Effector memory CD4-positive, alpha-beta T cell (primary cell): Measurements from ENCODE around the gene AKAP13.

ENCODE experiments used
- DNase-seq, 3 donors: peaks; one replicate each; pipeline ENCODE4 v3.0.0-alpha.2; 2020
- H3K27ac ChIP-seq: 2 replicates; pipeline ENCODE4 v1.7.0; 2013; ENCODE audit warnings: mild to moderate bottlenecking, low read length, moderate library complexity; ENCODE audit not compliant: insufficient read depth, poor library complexity, severe bottlenecking
- H3K27me3 ChIP-seq: replicated peaks from 2 replicates; pipeline ENCODE4 v1.7.0; 2013; ENCODE audit warnings: mild to moderate bottlenecking, low read length; ENCODE audit not compliant: insufficient read depth, control insufficient read depth, poor library complexity, severe bottlenecking
- H3K36me3 ChIP-seq: 2 replicates; pipeline ENCODE4 v1.7.0; 2013; ENCODE audit warnings: mild to moderate bottlenecking, low read length, moderate library complexity; ENCODE audit not compliant: control insufficient read depth, insufficient read depth
- H3K4me1 ChIP-seq: 2 replicates; pipeline ENCODE4 v1.7.0; 2013; ENCODE audit warnings: low read length, mild to moderate bottlenecking; ENCODE audit not compliant: control insufficient read depth, insufficient read depth, poor library complexity, severe bottlenecking
- H3K4me3 ChIP-seq: 2 replicates; pipeline ENCODE4 v1.7.0; 2013; ENCODE audit warnings: low read length, low read depth, mild to moderate bottlenecking; ENCODE audit not compliant: insufficient read depth, poor library complexity, severe bottlenecking
- H3K9me3 ChIP-seq: 2 replicates; pipeline ENCODE4 v1.7.0; 2013; ENCODE audit warnings: mild to moderate bottlenecking, low read length, moderate library complexity; ENCODE audit not compliant: control insufficient read depth

AKAP13 gene

GRCh38 chr15:85365980-85366379 is 14.4 kb upstream of the AKAP13 start:
- Histone ChIP-seq H3K27ac (no peak overlapping the region), H3K9me3 (no peaks in the 10 kb centered on the region), H3K4me3 (no peak overlapping the region), H3K27me3 (no peaks in the 10 kb centered on the region), H3K36me3 (no peaks in the 10 kb centered on the region), H3K4me1 (no peaks in the 10 kb centered on the region)
- DNase-seq = no peak

DNA sequence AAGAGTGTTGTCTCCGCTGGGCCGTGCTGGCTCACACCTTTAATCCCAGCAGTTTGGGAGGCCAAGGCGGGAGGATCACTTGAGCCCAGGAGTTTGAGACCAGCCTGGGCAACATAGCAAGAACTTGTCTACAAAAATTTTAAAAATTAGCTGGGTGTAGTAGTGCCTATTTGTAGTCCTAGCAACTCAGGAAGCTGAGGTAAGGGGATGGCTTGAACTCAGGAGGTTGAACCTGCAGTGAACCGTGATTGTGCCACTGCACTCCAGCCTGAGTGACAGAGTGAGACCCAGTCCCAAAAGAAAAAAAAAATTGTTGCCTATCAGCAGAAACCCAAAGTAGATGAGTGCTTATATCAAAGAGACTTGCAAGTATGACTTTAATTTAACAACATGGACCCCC is 12.7 kb upstream of the AKAP13 start:
- Histone ChIP-seq H3K36me3 (no peaks in the 10 kb centered on the region), H3K27me3 (no peaks in the 10 kb centered on the region), H3K4me3 (no peak overlapping the region), H3K27ac (no peak overlapping the region), H3K4me1 (no peaks in the 10 kb centered on the region), H3K9me3 (no peaks in the 10 kb centered on the region)
- no peak for DNase-seq

DNA sequence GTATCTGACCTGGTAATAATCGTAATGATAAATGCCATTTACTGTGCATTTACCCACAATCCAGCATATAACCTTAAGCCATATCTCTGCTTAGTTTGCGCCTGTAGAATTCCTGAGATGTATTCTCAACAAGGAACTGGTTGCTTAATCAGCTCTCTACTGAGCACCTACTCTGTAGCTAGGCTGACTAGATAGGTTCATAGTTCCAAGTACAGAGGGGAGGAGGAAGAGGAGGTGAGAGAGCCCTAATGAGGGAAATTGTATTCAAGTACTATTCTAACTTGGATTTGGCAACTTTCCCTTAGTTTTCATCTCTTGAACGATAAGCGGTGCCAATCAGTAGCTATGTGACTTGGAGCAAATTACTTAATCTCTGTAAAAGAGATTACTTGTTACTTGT is 5.6 kb upstream of the AKAP13 start:
- Histone ChIP-seq H3K4me1 (peaks cover 4% of the 10 kb centered on the region), H3K27me3 (no peaks in the 10 kb centered on the region), H3K27ac (no peak overlapping the region)

DNA sequence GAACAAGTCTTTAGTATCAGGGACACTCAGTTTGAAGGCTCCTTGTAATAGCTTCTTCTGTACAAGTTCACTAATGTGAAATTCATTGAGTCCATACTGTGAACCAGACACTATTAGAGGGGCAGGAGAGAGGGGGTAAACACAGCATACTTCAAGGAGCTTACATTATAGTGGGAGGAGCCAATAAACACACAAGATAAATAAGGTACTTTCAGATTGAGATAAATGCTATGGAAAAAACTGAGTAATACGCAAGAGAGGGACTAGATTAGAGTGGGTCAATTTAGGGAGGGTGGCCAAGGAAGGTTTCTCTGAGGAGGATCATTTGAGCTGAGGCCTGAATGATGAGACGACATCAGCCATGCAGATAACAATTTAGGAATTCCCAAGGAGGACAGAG is 3.1 kb upstream of the AKAP13 start:
- H3K27me3 ChIP-seq = no peaks in the 10 kb centered on the region
- no peak overlapping the region for H3K27ac ChIP-seq

More for the DNA sequence above, 5.6 kb upstream of the AKAP13 start:
- H3K9me3 ChIP-seq = no peaks in the 10 kb centered on the region
- DNase-seq = no peak
- H3K36me3 ChIP-seq = no peaks in the 10 kb centered on the region
- H3K4me3 ChIP-seq = no peak overlapping the region

GRCh38 chr15:85377986-85378385 is 2.4 kb upstream of the AKAP13 start:
- DNase-seq = no peak
- Histone ChIP-seq H3K4me1 (peaks cover 13% of the 10 kb centered on the region), H3K9me3 (no peaks in the 10 kb centered on the region), H3K4me3 (no peak overlapping the region), H3K27ac (no peak overlapping the region), H3K27me3 (no peaks in the 10 kb centered on the region), H3K36me3 (no peaks in the 10 kb centered on the region)

More for the DNA sequence above, 3.1 kb upstream of the AKAP13 start:
- Histone ChIP-seq H3K4me1 (peaks cover 8% of the 10 kb centered on the region), H3K36me3 (no peaks in the 10 kb centered on the region), H3K9me3 (no peaks in the 10 kb centered on the region), H3K4me3 (no peak overlapping the region)
- DNase-seq = no peak

- no peaks in the 10 kb centered on the region for H3K27me3 ChIP-seq
- peak overlapping the region; percentile 84 for H3K27ac ChIP-seq
- H3K4me3 ChIP-seq = peak overlapping the region; percentile 72
- peaks cover 13% of the 10 kb centered on the region for H3K4me1 ChIP-seq
- no peaks in the 10 kb centered on the region for H3K36me3 ChIP-seq
- peak; percentile 56 to 63 (median 57) for DNase-seq
- no peaks in the 10 kb centered on the region for H3K9me3 ChIP-seq
These were observed 836 bp upstream of the AKAP13 start for GRCh38 chr15:85379403-85380131.

DNA sequence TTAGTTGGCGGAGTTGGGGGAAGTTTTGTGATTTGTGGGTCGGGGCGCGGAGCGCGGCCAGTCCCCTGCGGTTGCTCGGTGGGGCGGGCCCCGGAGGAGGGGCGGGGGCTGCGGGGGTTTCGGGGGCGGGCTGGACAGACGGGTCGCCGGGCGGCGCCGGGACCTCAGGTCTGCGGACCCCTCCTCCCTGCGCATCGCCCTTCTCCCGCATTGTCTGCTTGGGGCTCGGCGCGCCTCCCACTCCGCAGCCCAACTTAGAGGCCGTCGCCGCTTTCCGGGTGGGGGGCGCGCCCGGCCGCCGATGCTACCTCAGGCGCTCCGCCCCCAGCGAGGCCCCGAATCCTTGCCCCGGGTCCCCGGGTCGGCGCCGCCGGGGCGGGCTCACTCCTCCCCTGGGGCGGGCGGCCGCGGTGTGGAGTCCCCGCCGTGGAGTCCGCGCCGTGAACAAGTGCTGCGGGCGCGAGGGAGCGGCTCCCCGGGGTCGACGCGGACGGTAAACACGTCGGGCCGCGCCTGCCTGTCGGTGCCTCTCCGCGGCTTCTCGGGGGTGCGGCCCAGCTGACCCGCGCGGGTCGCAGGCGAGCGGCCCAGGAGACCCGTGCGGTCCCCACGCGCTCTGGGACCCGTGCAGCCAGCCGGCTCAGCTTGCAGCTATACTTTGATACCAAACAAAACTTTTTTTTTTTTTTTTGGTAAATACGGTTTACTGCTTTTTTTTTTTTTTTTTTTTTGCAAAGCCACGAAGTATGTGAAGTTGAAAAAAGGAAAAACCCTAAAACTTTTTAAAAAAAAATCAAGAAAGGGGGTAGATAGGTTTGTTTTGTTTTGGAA is 624 bp downstream of the AKAP13 start:
- Histone ChIP-seq H3K9me3 (no peaks in the 10 kb centered on the region), H3K4me1 (peaks cover 13% of the 10 kb centered on the region), H3K27me3 (no peaks in the 10 kb centered on the region), H3K36me3 (no peaks in the 10 kb centered on the region), H3K4me3 (peak overlapping the region; percentile 72), H3K27ac (peak overlapping the region; percentile 84)
- DNase-seq = peak; percentile 59 to 62 (median 62)

DNA sequence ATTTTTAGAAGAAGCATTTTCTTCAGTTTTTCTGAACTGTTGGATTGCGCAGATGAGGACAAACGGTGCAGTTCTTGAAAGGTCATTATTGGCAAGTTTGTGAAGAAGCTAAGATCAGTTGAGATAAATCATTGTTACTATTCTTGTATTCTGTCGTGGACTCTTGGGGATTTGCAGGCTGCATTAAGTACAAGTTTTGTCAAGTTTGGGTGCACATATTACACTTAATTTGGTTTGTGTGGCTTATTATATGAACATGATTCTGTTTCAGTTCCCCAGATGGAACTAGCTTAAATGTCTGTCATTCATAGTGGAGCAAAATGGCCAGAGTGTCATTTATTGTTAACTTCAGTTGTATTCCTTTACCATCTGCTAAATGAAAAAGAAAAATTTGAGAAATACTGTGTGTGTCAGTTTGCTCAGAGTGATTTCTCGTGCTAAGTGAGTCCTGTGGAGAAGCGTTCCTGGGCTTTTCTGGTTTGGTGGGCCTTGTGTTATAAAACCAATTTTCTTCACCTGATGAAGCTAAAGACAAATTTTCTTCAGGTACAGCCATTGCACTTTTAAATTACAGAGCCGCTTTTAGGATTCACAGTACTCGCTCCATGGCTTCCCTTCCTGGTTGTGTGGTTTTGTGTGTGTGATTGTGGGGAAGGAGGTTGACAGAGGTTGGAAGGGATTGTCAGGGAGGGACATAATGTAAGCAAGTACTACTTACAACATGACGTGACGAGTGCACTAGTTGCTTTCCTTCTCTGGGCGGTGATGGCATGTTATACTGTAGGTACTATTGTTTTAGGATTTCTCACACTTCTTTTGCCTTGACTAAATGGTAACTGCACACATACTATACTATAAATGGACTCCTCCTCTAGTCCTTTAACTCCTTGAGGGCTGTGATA is 1.7 kb downstream of the AKAP13 start:
- no peaks in the 10 kb centered on the region for H3K36me3 ChIP-seq
- H3K9me3 ChIP-seq = no peaks in the 10 kb centered on the region
- peak overlapping the region; percentile 84 for H3K27ac ChIP-seq
- H3K4me1 ChIP-seq = peaks cover 13% of the 10 kb centered on the region
- H3K4me3 ChIP-seq = peak overlapping the region; percentile 72
- H3K27me3 ChIP-seq = no peaks in the 10 kb centered on the region
- DNase-seq = no peak

GRCh38 chr15:85382942-85383341 is 2.5 kb downstream of the AKAP13 start:
- H3K36me3 ChIP-seq = no peaks in the 10 kb centered on the region
- no peaks in the 10 kb centered on the region for H3K27me3 ChIP-seq
- H3K27ac ChIP-seq = no peak overlapping the region
- H3K4me3 ChIP-seq = no peak overlapping the region
- DNase-seq = no peak
- peaks cover 13% of the 10 kb centered on the region for H3K4me1 ChIP-seq
- H3K9me3 ChIP-seq = no peaks in the 10 kb centered on the region
